Left kidney (tissue), 8 donors: ENCODE measurements around the gene ZNF771. TPM values are rescaled to one million over a fixed set of nuclear protein-coding genes. Genes with fewer than 3 reads are reported as not detected.
A peak's percentile ranks its signal among the peaks of the same experiment; 100 is the strongest.

Experiments used
- DNase-seq: peaks from one replicate; pipeline ENCODE4 v3.0.0-alpha.2; 2013
- long read RNA-seq, 8 donors: transcript quantifications; one replicate each; lab custom pipeline, GENCODE V29; 2026
- polyA plus RNA-seq: library from polyadenylated mRNA; unstranded; fragments of 120-200 nt; gene quantifications from one replicate; pipeline ENCODE4 v1.2.1, GENCODE V29; 2013; ENCODE audit not compliant: insufficient read length

Gene ZNF771
- 4.5 TPM for polyA plus RNA-seq
- long read RNA-seq, donor 1, transcript ZNF771-201 (3 exons, 2,371 nt): major isoform, 5 of 98 reads
- long read RNA-seq, donor 1, partial matches to known transcripts: 93 of 98 reads
- long read RNA-seq, donor 1, other reads (novel, unspliced or antisense): 0 of 98 reads
- long read RNA-seq, donor 2, transcript ZNF771-201 (3 exons, 2,371 nt): major isoform, 7 of 11 reads
- long read RNA-seq, donor 2, partial matches to known transcripts: 0 of 11 reads
- long read RNA-seq, donor 2, other reads (novel, unspliced or antisense): 0 of 11 reads
- long read RNA-seq, donor 3, transcript ZNF771-201 (3 exons, 2,371 nt): major isoform, 6 of 7 reads
- long read RNA-seq, donor 3, partial matches to known transcripts: 0 of 7 reads
- long read RNA-seq, donor 3, other reads (novel, unspliced or antisense): 0 of 7 reads
- long read RNA-seq, donor 4: 0 reads
- long read RNA-seq, donor 5, transcript ZNF771-201 (3 exons, 2,371 nt): major isoform, 18 of 20 reads
- long read RNA-seq, donor 5, partial matches to known transcripts: 0 of 20 reads
- long read RNA-seq, donor 5, other reads (novel, unspliced or antisense): 0 of 20 reads
- long read RNA-seq, donor 6, transcript ZNF771-201 (3 exons, 2,371 nt): major isoform, 14 of 20 reads
- long read RNA-seq, donor 6, partial matches to known transcripts: 5 of 20 reads
- long read RNA-seq, donor 6, other reads (novel, unspliced or antisense): 0 of 20 reads
- long read RNA-seq, donor 7, transcript ZNF771-201 (3 exons, 2,371 nt): major isoform, 12 of 14 reads
- long read RNA-seq, donor 7, partial matches to known transcripts: 0 of 14 reads
- long read RNA-seq, donor 7, other reads (novel, unspliced or antisense): 0 of 14 reads
- long read RNA-seq, donor 8, partial matches to known transcripts: 0 of 3 reads
- long read RNA-seq, donor 8, other reads (novel, unspliced or antisense): 0 of 3 reads

- peak; percentile 87 for DNase-seq
Measured at GRCh38 chr16:30407102-30407803, at the start of gene ZNF771. TSS of gene ZNF771 (plus strand) at chr16:30407606. CDS start at chr16:30408054, 448 bp downstream.

GRCh38 chr16:30357715-30358576 is 49.5 kb upstream of the ZNF771 start:
- DNase-seq: no peak

GRCh38 chr16:30358577-30358936 is 48.8 kb upstream of the ZNF771 start:
- DNase-seq: no peak

- no peak for DNase-seq
Measured at GRCh38 chr16:30358990-30359870, 48.2 kb upstream of the ZNF771 start.

- no peak for DNase-seq
Measured at GRCh38 chr16:30359871-30360170, 47.6 kb upstream of the ZNF771 start.

- no peak for DNase-seq
Measured at GRCh38 chr16:30361180-30361579, 46.2 kb upstream of the ZNF771 start.

GRCh38 chr16:30365200-30365599 is 42.2 kb upstream of the ZNF771 start:
- no peak for DNase-seq

GRCh38 chr16:30366511-30366910 is 40.9 kb upstream of the ZNF771 start:
- no peak for DNase-seq

- DNase-seq: no peak
Measured at GRCh38 chr16:30367349-30368009, 39.9 kb upstream of the ZNF771 start.

- DNase-seq: no peak
Measured at GRCh38 chr16:30368122-30368791, 39.1 kb upstream of the ZNF771 start.

- no peak for DNase-seq
Measured at GRCh38 chr16:30368792-30369090, 38.7 kb upstream of the ZNF771 start.

GRCh38 chr16:30369091-30369937 is 38.1 kb upstream of the ZNF771 start:
- no peak for DNase-seq

GRCh38 chr16:30369938-30370455 is 37.4 kb upstream of the ZNF771 start:
- DNase-seq: no peak

- peak; percentile 100 for DNase-seq
Measured at GRCh38 chr16:30370456-30371247, 36.8 kb upstream of the ZNF771 start, which contains the start of gene TBC1D10B. TSS of gene TBC1D10B (minus strand) at chr16:30370494. CDS start at chr16:30370183, 311 bp downstream.

- DNase-seq: no peak
Measured at GRCh38 chr16:30371248-30371816, 36.1 kb upstream of the ZNF771 start.

- no peak for DNase-seq
Measured at GRCh38 chr16:30372038-30372712, 35.2 kb upstream of the ZNF771 start.
